Peyer's patch (tissue), 4 donors: Measurements from ENCODE around the gene RABAC1. TPM values are rescaled to one million over a fixed set of nuclear protein-coding genes. Genes with fewer than 3 reads are reported as not detected.
A peak's percentile ranks its signal among the peaks of the same experiment; 100 is the strongest.

Experiments used
- DNase-seq, 3 donors: peaks; one replicate each; pipeline ENCODE4 v3.0.0-alpha.2; 2017 to 2019
- H3K27ac ChIP-seq, 4 donors: fragments of 200-600 bp; sonication (generic); one replicate each; pipeline ENCODE4 v1.5.1; 2016 to 2019
- H3K27me3 ChIP-seq, 2 donors: fragments of 200-600 bp; sonication (generic); one replicate each; pipeline ENCODE4 v1.5.1; 2019
- H3K36me3 ChIP-seq, 3 donors: fragments of 200-600 bp; sonication (generic); one replicate each; pipeline ENCODE4 v1.5.1; 2016 to 2019
- H3K4me1 ChIP-seq, 4 donors: fragments of 200-600 bp; sonication (generic); one replicate each; pipeline ENCODE4 v1.5.1; 2016 to 2019
- H3K4me3 ChIP-seq, 4 donors: fragments of 200-600 bp; sonication (generic); 1 replicate in 3 of 4; 2 replicates in 1 of 4; pipeline ENCODE4 v1.5.1; 2016 to 2019; ENCODE audit warnings: mild to moderate bottlenecking in 1 of 4
- H3K9me3 ChIP-seq, 4 donors: fragments of 200-600 bp; sonication (generic); one replicate each; pipeline ENCODE4 v1.5.1; 2016 to 2019; ENCODE audit warnings: mild to moderate bottlenecking in 1 of 4
- CTCF ChIP-seq, 6 experiments: fragments of 450-650 bp in 4 of 6; fragments of 200-600 bp in 2 of 6; sonication (generic) in 1 of 6; IDR thresholded peaks; one replicate each; pipeline ENCODE4 v1.5.1; 2017 to 2019; ENCODE audit warnings: antibody characterized with exemption in 6 of 6, mild to moderate bottlenecking in 3 of 6, moderate library complexity in 1 of 6
- POLR2A ChIP-seq, 2 donors: fragments of 450-650 bp; IDR thresholded peaks; one replicate each; pipeline ENCODE4 v1.5.1; 2017; ENCODE audit warnings: antibody characterized with exemption in 2 of 2, mild to moderate bottlenecking in 2 of 2, moderate library complexity in 2 of 2
- total RNA-seq, 4 donors: library from RNA; depleted of rRNA; stranded (reverse); fragments of >200 nt; gene quantifications; one replicate each; pipeline ENCODE4 v1.1.0, GENCODE V29; 2016

RABAC1 gene
- total RNA-seq, 4 donors from 2014 or later: 81.7 to 146 (median 124) TPM

- H3K4me3 ChIP-seq: no peak overlapping the region
- no peaks in the 10 kb centered on the region for H3K36me3 ChIP-seq
- DNase-seq: peak; percentile 81 to 96 (median 89)
- TF ChIP-seq POLR2A (IDR thresholded peaks at IDR 0.05): no peak
- peak; percentile 92 to 99 (median 96) for TF ChIP-seq CTCF (IDR thresholded peaks at IDR 0.05)
- peaks cover 0 to 7% (median under 1%) of the 10 kb centered on the region in 4 donors for H3K4me1 ChIP-seq
- no peak overlapping the region for H3K27ac ChIP-seq
- H3K27me3 ChIP-seq: no peaks in the 10 kb centered on the region
- no peaks in the 10 kb centered on the region for H3K9me3 ChIP-seq
Observed at GRCh38 chr19:41951686-41952172, 7.4 kb downstream of the RABAC1 start.

GRCh38 chr19:41947091-41947490 is 12.0 kb downstream of the RABAC1 start:
- peaks cover 0 to 19% (median 5%) of the 10 kb centered on the region in 4 donors for H3K4me1 ChIP-seq
- H3K36me3 ChIP-seq: no peaks in the 10 kb centered on the region
- H3K4me3 ChIP-seq: no peak overlapping the region
- TF ChIP-seq CTCF (IDR thresholded peaks at IDR 0.05): no peak
- TF ChIP-seq POLR2A (IDR thresholded peaks at IDR 0.05): no peak
- DNase-seq: no peak
- H3K27ac ChIP-seq: peak overlapping the region in 1 of 4 donors; percentile 76
- no peaks in the 10 kb centered on the region for H3K27me3 ChIP-seq
- H3K9me3 ChIP-seq: no peaks in the 10 kb centered on the region

- H3K27me3 ChIP-seq: peaks cover 0 to 8% of the 10 kb centered on the region in 2 donors
- H3K36me3 ChIP-seq: no peaks in the 10 kb centered on the region
- no peaks in the 10 kb centered on the region for H3K9me3 ChIP-seq
- H3K4me3 ChIP-seq: no peak overlapping the region
- TF ChIP-seq POLR2A (IDR thresholded peaks at IDR 0.05) (no peak), CTCF (IDR thresholded peaks at IDR 0.05) (no peak)
- peaks cover 0 to 23% (median 15%) of the 10 kb centered on the region in 4 donors for H3K4me1 ChIP-seq
- peak; percentile 53 to 97 (median 97) for DNase-seq
- H3K27ac ChIP-seq: peak overlapping the region; percentile 38 to 76 (median 68)
Observed at GRCh38 chr19:41945135-41945766, 13.9 kb downstream of the RABAC1 start.

- DNase-seq: no peak
- H3K27me3 ChIP-seq: peaks cover 0 to 15% of the 10 kb centered on the region in 2 donors
- H3K4me1 ChIP-seq: peaks cover 0 to 23% (median 19%) of the 10 kb centered on the region in 4 donors
- no peak for TF ChIP-seq CTCF (IDR thresholded peaks at IDR 0.05)
- TF ChIP-seq POLR2A (IDR thresholded peaks at IDR 0.05): no peak
- H3K9me3 ChIP-seq: no peaks in the 10 kb centered on the region
- H3K4me3 ChIP-seq: no peak overlapping the region
- peak overlapping the region in 3 of 4 donors; percentile 60 to 76 (median 75) for H3K27ac ChIP-seq
- H3K36me3 ChIP-seq: no peaks in the 10 kb centered on the region
Observed at GRCh38 chr19:41944336-41944735, 14.8 kb downstream of the RABAC1 start.

- TF ChIP-seq POLR2A (IDR thresholded peaks at IDR 0.05) (no peak), CTCF (IDR thresholded peaks at IDR 0.05) (no peak)
- Histone ChIP-seq H3K36me3 (no peaks in the 10 kb centered on the region), H3K4me1 (peaks cover 0 to 19% (median 18%) of the 10 kb centered on the region in 4 donors), H3K9me3 (no peaks in the 10 kb centered on the region), H3K27ac (peak overlapping the region in 2 of 4 donors; percentile 38 to 77), H3K4me3 (no peak overlapping the region), H3K27me3 (peaks cover 0 to 15% of the 10 kb centered on the region in 2 donors)
- no peak for DNase-seq
Observed at GRCh38 chr19:41941410-41942202, 17.5 kb downstream of the RABAC1 start.
